Measurements from ENCODE around the gene PRKN. TPM values are rescaled to one million over a fixed set of nuclear protein-coding genes. Genes with fewer than 3 reads are reported as not detected.
"Not testable (repeated sequence)": the region's sequence is repeated elsewhere in the genome, so short reads cannot be mapped to it uniquely, and the experiment has no call there.

PRKN gene
- total RNA-seq, 1 donor from 2014 or later = not detected

DNA sequence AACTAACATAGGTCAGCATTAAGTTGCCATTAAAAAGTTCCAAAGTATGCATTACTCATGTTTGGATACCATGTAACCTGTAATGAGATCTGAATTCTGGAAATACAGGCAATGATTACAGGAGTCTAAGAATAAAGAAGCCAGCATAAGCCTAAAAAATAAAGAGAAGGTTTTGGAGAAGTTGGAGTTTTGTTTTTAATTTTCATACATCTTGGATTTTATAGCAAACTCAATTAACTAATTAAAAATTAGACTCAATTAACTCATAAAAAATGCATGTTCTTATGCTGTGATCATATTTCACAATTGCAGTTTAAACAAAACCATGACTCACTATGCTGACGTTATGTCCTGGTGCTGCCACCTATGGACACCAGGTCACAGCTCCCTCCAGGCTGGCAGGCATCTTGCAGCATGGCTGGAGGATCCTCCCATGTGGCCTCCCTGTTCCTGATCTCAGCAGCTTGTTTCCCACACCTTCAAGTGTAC, 804.9 kb downstream of the PRKN start:
- intact Hi-C loops (cut with micrococcal nuclease) = no loop called here

DNA sequence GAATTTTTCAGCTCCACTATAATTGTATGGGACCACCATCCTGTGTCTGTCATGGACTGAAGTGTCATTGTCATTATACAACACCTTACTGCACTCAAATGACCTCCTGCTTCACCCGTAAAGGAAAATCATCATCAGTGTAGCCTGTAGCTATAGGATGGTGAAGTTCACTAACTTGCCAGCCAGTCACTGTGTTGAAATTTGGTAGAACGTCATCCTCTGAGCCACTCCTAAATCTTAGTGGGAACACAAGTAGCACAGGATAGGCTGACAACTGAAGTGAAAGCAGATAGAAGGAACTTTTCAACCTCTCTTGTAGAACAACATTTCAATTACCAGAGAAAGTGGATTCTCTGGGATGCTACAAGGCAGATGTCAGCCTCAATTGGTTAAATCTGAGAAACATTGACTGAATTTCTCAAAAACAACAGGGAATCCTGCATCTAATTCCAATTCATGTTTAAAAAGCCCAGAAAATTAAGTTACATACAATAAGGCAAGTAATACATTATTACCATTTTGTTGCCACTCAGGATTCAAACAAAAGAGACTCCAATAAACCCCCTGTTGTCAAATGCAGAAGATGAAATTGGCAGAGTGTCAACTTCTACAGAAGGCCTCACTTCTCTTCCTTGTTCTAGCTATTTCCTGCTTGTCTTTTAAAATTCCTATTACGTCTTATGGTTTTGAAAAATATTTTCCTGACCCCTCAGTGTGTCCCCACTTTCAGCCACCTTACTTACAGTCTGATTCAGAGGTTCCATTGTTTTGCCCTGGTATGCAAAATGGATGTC, 805.8 kb downstream of the PRKN start:
- intact Hi-C loops (cut with micrococcal nuclease) = no loop called here

DNA sequence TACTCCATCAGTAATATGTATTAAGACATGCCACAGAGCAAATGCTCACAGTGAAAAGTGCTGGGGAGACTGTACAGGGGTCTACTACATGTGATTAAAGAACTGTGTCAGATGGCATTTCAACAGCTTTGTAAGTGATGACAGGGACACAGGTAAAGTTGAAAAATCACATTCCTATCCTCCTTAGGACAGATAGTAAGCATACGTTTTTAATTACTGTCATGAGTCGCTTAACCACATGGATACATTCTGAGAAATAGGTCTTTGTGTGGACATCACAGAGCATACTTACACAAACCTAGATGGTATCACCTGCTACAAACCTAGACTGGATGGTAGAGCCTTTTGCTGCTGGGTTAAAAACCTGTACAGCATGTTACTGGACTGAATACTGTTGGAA, 807.9 kb downstream of the PRKN start:
- intact Hi-C loops (cut with micrococcal nuclease) = no loop called here

DNA sequence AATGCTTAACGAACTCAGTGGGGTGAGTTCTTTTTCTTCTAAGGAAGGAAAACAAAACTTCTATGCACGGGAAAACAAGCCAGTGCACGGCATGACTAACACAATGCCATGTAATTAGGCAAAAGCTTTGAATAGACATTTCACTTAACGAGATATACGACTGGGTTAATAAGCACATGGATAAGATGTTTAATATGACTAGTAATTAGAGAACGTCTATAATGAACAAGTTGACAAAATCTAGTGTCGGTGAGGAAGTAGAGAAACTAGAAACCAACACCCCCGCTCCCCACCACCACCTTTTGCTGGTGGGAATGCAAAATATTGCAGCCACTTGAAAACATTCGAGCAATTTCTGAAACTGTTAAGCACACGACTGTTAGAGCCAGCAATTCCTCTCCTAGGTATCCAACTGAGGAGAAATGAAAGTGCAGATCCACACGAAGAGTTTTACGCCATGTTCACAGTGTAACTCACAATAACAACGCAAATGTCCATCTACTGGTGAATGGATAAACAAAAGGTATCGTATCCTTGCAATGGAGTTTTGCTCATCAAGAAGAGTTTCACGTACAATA, 808.8 kb downstream of the PRKN start:
- intact Hi-C loops (cut with micrococcal nuclease) = no loop called here

DNA sequence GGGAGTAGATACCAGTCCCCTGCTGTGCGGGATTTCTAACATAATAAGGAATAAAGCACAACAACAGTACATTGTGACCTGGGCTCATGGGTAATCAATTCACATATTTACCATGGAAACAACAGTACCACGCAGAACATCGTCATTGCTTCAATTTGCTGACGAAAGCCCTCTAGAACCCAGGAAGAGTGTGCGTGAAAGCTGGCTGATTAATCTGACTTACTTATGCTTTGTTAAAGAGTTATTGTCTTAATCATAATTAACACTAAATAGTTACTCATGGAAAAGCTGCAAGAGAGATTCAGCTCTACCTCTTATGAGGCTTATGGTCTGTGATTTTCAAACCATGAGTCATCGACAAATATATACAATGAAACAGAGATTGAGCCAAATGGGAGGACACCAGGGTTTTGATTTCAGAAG, 809.4 kb downstream of the PRKN start:
- intact Hi-C loops (cut with micrococcal nuclease) = no loop called here

DNA sequence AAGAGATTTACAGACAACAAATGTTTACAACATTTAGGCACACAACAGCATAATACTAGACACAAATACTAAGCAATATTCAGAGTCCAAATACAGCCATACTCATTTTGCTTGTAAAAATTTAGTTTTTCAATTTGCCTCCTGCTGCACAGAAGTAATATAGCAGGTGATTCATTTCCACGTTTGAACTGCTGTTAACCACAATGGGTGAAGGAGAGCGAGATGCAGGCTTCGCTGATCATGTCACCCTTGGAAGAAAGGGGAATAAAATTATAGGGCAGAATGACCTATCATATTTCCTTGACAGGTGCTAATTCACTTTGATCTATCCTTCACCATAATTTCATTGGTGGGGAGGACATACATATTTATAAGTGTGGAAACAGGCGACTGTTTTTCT, 809.9 kb downstream of the PRKN start:
- intact Hi-C loops (cut with micrococcal nuclease) = no loop called here

DNA sequence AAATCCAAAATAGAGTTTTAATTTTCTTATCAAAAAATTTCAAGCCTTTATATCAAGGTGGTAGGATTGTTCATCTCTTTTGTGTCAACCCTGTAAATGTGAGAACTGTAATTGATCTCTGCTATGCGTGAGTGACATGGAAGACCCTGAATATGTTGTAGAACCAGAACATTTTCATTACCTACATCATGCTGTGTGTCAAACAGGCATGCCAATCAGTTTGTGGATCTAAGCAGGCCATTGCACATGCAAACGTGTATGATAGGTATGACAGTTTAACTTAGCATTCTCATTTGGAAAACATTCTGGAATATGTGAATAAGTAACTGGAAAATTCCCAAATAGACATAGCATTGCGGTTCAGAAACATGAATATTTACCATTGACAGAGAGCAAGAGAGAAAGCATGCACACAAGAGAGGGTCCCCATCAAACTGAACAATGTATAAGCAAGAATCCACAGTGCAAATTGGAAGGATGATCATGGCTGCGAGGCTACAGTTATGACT, 812.1 kb downstream of the PRKN start:
- intact Hi-C loops (cut with micrococcal nuclease) = no loop called here

DNA sequence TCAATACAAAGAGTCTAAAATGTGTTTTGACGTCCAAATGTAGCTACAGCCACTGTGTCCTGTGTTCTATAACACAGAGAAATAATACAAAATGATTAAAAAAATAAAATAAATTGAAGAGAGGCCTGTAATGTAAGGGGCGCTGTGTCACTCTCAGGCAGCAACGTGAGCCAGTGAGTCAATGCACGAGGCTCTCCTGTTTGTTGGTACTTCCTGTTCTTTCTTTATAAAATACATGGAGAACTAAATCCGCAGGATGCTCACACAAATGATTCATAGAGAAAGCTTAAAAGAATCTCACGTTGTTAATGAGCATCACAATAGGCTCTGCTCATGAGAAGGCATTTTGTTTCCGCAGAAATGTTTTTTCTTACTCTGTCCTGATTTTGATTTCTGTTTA, 818.7 kb downstream of the PRKN start:
- intact Hi-C loops (cut with micrococcal nuclease) = no loop called here

DNA sequence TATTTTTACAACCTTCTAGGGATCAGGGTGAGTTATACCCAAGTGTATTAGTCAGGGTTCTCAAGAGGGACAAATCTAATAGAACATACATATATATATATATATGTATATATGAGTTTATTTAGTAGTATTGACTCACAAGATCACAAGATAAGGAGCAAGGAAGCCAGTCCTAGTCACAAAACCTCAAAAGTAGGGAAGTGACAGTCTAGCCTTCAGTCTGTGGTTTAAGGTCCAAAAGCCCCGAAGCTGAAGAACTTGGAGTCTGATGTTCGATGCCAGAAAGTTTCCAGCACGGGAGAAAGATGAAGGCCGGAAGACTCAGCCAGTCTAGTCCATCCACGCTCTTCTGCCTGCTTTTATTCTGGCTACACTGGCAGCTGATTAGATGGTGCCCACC, 821.0 kb downstream of the PRKN start:
- intact Hi-C loops (cut with micrococcal nuclease) = no loop called here

DNA sequence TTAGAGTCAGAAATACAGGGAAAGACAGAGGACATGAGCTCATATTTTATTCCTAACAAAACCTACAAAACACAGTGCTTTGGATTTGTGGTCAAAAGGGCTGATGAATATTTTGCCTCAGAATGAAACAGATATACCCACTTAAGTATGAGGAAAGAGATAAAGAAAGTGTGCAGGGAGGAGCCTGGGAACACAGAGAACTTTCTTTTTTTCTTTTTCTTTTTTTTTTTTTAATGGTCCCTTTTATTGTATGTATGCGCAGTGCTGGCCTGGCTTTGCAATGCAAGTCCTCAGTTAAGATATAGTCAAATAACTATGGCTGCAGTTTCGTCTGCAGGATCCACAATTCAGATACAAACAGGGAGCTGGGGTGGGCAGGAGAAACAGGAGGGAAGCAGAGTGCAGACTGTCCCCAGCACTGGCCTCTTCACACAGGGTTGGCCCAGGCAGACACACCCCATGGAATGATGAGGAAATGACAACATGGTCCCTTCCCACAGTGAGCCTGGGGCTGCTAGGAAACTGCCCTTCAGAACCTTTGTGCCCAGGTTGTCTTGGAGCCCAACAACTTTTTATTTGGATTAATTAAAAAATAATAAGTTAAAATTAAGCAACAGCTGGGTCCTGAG, 823.9 kb downstream of the PRKN start:
- intact Hi-C loops (cut with micrococcal nuclease) = no loop called here

DNA sequence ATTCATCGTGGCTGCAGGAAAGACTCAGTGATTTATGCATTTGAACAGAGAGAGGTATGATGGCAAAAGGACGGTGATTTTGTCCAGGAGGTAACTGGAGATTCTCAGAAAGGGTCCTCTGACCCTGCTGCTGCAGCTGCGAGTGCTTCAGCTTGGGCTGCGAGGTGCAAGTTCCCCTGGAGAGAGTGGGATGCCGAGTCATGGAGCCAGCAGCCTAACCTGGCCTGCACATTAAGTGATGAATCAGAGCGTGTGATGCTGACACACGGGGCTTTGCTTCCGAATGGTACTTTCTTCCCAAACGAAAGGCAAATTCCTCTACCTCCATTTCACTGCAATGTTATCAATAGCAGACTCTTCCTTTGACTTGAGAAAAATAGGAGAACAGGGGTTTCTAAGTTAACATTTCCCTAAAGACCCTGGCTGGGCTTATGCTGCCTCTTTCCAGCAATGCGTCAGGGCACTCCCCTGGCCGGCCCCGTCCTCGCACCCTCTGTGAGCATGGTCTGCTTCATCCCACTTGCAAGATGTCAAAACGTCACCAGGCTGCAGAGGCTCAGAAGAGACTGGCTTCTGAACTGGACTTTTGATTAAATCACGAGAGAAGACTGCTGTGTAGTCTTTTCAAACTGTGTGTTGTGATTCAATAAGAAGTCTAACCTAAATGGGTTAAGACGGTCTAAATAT, 825.7 kb downstream of the PRKN start:
- intact Hi-C loops (cut with micrococcal nuclease) = no loop called here

DNA sequence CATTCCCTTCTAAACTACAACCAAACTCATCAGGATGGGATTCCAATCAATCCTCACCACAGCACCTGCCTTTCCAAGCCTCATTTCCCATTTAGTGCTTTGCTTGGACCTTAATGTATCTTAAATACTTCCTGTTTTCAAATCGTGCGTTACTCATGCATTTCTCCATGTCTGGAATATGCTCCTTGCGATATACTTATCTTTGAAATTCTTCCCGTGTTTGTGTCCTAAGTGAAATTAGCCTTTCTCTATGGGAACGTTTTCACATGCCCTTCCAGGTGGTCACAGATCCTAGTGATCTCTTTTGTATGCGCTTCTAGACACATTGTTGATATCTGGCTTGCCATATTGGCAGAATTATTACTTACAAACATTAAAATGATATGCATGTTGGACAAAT, 833.1 kb downstream of the PRKN start:
- intact Hi-C loops (cut with micrococcal nuclease) = no loop called here

DNA sequence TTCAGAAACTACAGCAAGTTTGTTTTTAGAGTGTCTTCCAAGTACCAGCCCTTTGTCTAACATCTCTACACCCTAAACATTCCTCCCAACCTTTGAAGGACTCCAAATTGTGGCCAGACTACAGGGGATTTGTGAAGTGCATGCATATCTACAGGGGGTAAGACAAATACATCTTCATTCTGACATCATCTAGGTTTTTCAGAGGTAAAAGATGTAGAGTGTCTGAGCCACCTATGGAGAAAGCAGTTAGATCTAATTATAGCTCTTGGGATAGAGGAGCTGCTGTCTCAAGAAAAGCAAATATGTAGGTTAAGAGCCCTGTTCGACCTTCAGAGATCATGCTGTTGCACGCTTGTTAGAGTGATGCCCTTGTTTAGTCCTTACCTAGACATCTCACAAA, 836.0 kb downstream of the PRKN start:
- intact Hi-C loops (cut with micrococcal nuclease) = no loop called here

DNA sequence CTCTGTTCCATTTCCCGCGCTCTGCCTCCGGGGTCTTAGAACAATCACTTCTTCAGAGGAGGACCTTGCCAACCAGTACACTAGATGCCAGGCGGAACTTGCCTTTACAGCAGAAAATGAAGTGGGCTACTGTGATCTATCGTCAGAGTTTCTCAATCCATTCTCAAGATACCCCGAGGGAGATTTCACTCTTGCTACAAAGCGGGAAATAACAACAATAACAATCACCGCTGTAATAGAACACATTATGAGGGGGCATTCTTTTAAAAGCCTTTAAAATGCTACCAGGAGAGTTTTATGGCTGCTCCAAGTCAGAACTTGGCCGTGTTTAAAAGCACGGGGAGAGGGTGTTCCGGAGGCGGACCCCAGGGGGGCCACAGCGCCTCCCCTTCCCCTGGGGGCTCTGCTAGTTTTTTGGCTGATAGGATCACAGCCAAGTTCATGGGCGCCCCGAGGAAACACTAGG, 836.7 kb downstream of the PRKN start:
- intact Hi-C loops (cut with micrococcal nuclease) = no loop called here

DNA sequence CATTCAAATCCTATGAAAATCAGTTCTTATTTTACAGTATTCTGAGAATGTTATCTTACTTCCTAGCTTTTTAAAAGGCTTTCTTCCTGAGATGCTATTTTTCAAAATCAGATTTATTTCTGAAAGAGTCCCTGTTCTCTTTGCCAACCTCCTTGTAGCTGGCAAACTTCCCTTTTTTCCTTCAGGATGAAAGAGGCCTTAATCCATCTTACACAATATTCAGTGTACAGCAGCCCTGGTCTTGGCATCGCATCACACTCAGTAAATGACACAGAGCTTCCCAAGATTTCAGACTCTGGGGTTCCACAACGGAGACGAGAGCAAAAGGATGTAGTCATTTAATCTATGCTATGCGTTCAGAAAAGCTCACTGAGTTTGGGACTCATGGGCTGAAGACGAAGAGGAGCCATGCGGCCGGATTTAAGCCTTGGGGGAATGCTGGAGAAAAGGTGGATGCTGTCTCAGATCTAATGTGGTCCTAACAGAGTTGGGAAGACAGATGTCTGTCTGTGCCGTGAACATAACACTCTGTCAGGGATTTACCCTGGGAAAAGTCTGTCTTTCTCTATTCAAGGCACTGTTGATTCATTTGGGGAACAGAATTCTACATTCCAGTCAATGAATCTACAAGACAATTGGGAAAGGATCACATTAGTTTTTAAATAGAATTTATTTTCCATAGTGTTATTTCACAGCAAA, 837.3 kb downstream of the PRKN start:
- intact Hi-C loops (cut with micrococcal nuclease) = no loop called here

DNA sequence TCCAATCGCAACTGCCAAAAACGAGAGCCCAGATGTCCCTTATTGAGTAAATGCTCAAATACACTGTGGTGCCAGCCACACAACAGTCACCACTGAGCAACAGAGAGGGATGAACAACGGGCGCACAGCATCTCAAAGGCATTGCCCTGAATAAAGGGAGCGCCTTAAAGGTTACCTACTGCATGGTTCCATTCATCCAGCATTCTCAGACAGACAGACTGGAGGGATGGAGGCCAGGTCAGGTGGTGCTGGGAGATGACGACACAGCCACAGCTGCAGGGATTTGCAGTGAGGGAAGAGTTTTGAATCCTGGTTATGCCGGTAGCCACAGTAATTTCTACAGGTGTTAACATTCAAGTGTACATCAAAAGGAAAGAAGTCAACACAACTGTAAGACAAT, 838.2 kb downstream of the PRKN start:
- intact Hi-C loops (cut with micrococcal nuclease) = no loop called here

DNA sequence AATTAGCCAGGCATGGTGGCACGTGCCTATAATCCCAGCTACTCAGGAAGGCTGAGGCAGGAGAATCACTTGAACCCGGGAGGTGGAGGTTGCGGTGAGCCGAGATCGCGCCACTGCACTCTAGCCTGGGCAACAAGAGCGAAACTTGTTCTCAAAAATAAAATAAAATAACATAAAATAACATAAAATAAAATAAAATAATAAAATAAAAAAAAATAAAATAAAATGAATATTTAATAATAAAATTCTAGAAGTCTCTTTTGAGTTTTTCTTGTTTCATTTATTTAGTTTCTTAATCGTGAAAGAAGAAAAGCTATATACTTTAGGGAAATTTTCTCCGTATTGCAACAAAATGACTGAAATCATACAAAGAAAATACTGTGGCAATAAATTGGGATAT, 841.0 kb downstream of the PRKN start:
- intact Hi-C loops (cut with micrococcal nuclease) = not testable (repeated sequence)

DNA sequence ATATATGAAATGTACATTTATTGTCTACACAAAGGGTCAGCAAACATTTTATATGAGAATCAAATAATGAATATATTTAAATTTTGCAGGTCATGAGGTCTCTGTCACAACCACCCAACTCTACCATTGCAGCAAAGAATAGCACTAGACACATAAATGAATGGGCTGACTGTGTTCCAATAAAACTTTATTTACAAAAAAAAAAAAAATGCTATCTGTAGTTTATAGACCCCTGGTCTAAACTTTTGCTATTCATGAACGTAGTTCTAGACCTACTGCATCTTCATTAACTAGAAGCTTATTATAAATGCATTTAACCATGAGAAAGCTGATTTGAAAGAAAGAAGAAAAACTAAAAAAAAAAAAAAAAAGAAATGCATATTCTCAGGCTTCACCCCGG, 842.8 kb downstream of the PRKN start:
- intact Hi-C loops (cut with micrococcal nuclease) = no loop called here

DNA sequence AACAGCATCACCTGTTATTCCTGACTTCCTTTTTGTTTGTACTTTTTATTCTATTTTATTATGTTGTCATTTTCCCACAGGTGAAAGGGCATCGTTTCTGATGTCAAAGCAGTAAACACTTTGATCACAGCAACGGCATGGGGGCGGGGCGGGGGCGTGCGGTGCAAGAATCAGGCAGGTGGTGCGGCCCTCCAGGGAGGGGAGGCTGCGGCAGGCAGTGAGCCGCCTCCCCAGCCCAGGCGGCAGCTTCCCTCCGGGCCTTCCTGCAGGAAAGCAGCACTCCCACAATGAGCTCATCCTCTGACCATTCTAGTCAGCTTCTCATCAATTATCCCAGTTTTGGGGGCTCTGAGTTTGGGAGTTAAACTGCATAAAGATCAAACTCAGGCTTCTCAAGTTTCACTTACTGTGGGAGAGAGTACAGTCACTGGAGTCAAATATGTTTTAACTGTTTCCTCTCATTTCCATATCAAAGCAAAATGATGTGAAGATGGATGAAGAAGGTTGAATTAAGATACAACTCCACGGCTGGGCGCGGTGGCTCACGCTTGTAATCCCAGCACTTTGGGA, 845.3 kb downstream of the PRKN start:
- intact Hi-C loops (cut with micrococcal nuclease) = no loop called here

DNA sequence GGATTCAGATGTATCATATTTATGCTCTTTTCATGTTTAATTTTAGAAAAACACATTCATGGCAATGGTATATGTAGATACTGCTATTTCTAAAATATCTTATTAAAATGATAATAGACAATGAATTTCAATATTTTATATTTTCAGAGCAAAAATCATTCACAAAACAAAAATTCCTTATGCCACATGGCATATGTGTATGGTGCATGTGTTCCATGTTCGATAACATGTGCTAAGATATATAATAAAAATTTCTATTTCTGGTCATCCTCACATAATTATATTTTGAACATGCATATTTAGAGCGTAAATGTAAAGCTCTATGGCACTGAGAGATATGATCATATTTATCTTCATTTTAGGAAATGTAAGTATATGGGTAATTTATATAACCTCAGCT, 847.5 kb downstream of the PRKN start:
- intact Hi-C loops (cut with micrococcal nuclease) = no loop called here

DNA sequence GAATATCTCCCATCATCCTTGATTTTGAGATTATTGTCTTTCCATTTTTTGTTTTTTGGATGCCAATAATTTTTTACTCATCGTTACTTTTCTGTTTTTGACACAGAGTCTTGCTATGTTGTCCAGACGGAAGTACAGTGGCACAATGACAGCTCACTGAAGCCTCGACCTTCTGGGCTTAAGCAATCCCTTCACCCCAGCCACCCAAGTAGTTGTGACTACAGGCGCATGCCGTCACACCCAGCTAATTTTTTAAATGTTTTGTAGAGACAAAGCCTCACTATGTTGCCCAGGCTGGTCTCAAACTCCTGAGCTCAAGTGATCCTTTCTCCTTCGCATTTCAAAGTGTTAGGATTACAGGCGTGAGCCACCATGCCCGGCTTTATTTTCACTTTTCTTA, 851.3 kb downstream of the PRKN start:
- intact Hi-C loops (cut with micrococcal nuclease) = no loop called here
